ENCODE measurements around the gene ADAM21.

ADAM21 gene

GRCh38 chr14:70498191-70498590 lies 46.2 kb downstream of the ADAM21 start:
- no peak for TF ChIP-seq CTCF (IDR thresholded peaks at IDR 0.05; ENCODE audit: insufficient read depth, low read depth, low read length, missing control alignments)
- no peak for DNase-seq (ENCODE audit: low read depth)
- no peak overlapping the region for H3K4me3 ChIP-seq (ENCODE audit: low read depth, low read length)
